ENCODE data around the gene INO80B.

The INO80B gene

DNA sequence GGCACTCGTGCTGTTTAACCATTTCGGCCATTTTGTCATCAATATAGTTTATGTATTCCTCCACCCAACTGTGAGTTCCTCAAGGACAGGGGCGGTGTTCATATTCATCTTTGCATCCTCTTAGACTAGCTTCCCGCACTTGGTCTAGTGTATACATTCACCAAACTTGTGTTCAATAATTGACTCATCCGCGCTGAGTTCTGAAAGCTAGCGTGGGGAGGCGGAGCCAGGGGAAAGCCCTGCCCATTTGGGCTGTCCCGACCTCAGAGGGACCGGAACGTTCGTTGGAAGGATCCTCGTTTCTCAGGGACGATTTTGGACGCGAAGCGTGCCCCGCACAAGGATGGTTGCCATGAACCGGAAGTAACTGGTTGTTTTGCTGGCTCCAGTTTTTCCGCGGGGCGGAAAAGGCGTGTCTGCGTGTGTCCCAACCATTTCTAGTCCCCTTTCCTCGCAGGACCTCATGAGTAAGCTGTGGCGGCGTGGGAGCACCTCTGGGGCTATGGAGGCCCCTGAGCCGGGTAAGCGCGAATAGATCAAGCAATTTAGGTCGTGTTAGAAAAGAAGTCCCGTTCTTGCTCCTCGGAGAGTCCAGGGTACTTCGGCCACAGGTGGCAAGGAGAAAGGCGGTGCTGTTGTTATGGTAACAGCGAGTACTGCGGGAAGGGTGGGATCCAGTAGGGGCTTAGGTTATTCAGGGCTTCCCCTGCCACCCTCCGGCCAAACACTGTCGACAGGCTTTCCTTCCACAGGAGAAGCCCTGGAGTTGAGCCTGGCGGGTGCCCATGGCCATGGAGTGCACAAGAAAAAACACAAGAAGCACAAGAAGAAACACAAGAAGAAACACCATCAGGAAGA lies at the start of gene INO80B:
Gene INO80B, plus strand, starts transcription at position 434 of the 858 bp plus-strand sequence. Its CDS starts 30 bp downstream, at position 464.
- TF ChIP-seq, protein P1, sequence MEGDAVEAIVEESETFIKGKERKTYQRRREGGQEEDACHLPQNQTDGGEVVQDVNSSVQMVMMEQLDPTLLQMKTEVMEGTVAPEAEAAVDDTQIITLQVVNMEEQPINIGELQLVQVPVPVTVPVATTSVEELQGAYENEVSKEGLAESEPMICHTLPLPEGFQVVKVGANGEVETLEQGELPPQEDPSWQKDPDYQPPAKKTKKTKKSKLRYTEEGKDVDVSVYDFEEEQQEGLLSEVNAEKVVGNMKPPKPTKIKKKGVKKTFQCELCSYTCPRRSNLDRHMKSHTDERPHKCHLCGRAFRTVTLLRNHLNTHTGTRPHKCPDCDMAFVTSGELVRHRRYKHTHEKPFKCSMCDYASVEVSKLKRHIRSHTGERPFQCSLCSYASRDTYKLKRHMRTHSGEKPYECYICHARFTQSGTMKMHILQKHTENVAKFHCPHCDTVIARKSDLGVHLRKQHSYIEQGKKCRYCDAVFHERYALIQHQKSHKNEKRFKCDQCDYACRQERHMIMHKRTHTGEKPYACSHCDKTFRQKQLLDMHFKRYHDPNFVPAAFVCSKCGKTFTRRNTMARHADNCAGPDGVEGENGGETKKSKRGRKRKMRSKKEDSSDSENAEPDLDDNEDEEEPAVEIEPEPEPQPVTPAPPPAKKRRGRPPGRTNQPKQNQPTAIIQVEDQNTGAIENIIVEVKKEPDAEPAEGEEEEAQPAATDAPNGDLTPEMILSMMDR (IDR thresholded peaks at IDR 0.05; ENCODE audit: low read depth, low read length, poor library complexity, severe bottlenecking), result peak; percentile 13
- TF ChIP-seq EZH2phosphoT487 (IDR thresholded peaks at IDR 0.05; ENCODE audit: borderline replicate concordance, low read length), result no peak
- H3K9me2 ChIP-seq (replicated peaks; ENCODE audit: control insufficient read depth, low read length), result no peaks in the 10 kb centered on the region
- no peaks in the 10 kb centered on the region for H3K27me3 ChIP-seq (ENCODE audit: control insufficient read depth, low read length)
- H3F3A ChIP-seq (ENCODE audit: control insufficient read depth, insufficient read depth), result peaks cover 14% of the 10 kb centered on the region
- H4K20me1 ChIP-seq (ENCODE audit: control insufficient read depth, insufficient read depth, low read depth, low read length), result no peaks in the 10 kb centered on the region
- H3K27ac ChIP-seq (ENCODE audit: low read depth, low read length), result no peak within 1 kb of the TSS
- peak within 1 kb of the TSS; percentile 81 for H3K4me3 ChIP-seq (ENCODE audit: low read length)
- peak within 1 kb of the TSS; percentile 95 for H3K4me2 ChIP-seq (ENCODE audit: low read length)
- no peaks in the 10 kb centered on the region for H3K9me3 ChIP-seq (ENCODE audit: control insufficient read depth, insufficient read depth, low read length)
- H3K4me1 ChIP-seq (ENCODE audit: control insufficient read depth, low read length), result peaks cover 37% of the 10 kb centered on the region
- H3K79me2 ChIP-seq (ENCODE audit: control insufficient read depth, low read length), result peaks cover 27% of the 10 kb centered on the region
- peaks cover 9% of the 10 kb centered on the region for H3K36me3 ChIP-seq (ENCODE audit: control insufficient read depth, low read length)

- Histone ChIP-seq H3K4me2 (ENCODE audit: low read length) (no peak overlapping the region), H3K79me2 (ENCODE audit: control insufficient read depth, low read length) (no peaks in the 10 kb centered on the region), H3K36me3 (ENCODE audit: control insufficient read depth, low read length) (no peaks in the 10 kb centered on the region), H4K20me1 (ENCODE audit: control insufficient read depth, insufficient read depth, low read depth, low read length) (no peaks in the 10 kb centered on the region), H3K27ac (ENCODE audit: low read depth, low read length) (no peak overlapping the region), H3K4me3 (ENCODE audit: low read length) (no peak overlapping the region), H3K4me1 (ENCODE audit: control insufficient read depth, low read length) (no peaks in the 10 kb centered on the region), H3K27me3 (ENCODE audit: control insufficient read depth, low read length) (peaks cover 15% of the 10 kb centered on the region), H3K9me2 (replicated peaks; ENCODE audit: control insufficient read depth, low read length) (no peaks in the 10 kb centered on the region), H3F3A (ENCODE audit: control insufficient read depth, insufficient read depth) (peaks cover 4% of the 10 kb centered on the region; the same call in 1 of the 2 replicates), H3K9me3 (ENCODE audit: control insufficient read depth, insufficient read depth, low read length) (no peaks in the 10 kb centered on the region)
- TF ChIP-seq EZH2phosphoT487 (IDR thresholded peaks at IDR 0.05; ENCODE audit: borderline replicate concordance, low read length), result no peak
- TF ChIP-seq, protein P1 (IDR thresholded peaks at IDR 0.05; ENCODE audit: low read depth, low read length, poor library complexity, severe bottlenecking), result no peak
These were observed 48.9 kb upstream of the INO80B start for GRCh38 chr2:74406035-74406434.

GRCh38 chr2:74407682-74408081 lies 47.2 kb upstream of the INO80B start:
- TF ChIP-seq EZH2phosphoT487 (IDR thresholded peaks at IDR 0.05; ENCODE audit: borderline replicate concordance, low read length), result no peak
- TF ChIP-seq, protein P1 (IDR thresholded peaks at IDR 0.05; ENCODE audit: low read depth, low read length, poor library complexity, severe bottlenecking), result no peak
- H3K36me3 ChIP-seq (ENCODE audit: control insufficient read depth, low read length), result no peaks in the 10 kb centered on the region
- no peak overlapping the region for H3K4me2 ChIP-seq (ENCODE audit: low read length)
- no peaks in the 10 kb centered on the region for H3K4me1 ChIP-seq (ENCODE audit: control insufficient read depth, low read length)
- H4K20me1 ChIP-seq (ENCODE audit: control insufficient read depth, insufficient read depth, low read depth, low read length), result no peaks in the 10 kb centered on the region
- peaks cover 15% of the 10 kb centered on the region for H3K27me3 ChIP-seq (ENCODE audit: control insufficient read depth, low read length)
- no peaks in the 10 kb centered on the region for H3K79me2 ChIP-seq (ENCODE audit: control insufficient read depth, low read length)
- H3K9me2 ChIP-seq (replicated peaks; ENCODE audit: control insufficient read depth, low read length), result no peaks in the 10 kb centered on the region
- H3K27ac ChIP-seq (ENCODE audit: low read depth, low read length), result no peak overlapping the region
- no peaks in the 10 kb centered on the region for H3K9me3 ChIP-seq (ENCODE audit: control insufficient read depth, insufficient read depth, low read length)
- H3F3A ChIP-seq (ENCODE audit: control insufficient read depth, insufficient read depth), result peaks cover 4% of the 10 kb centered on the region; the same call in 1 of the 2 replicates
- no peak overlapping the region for H3K4me3 ChIP-seq (ENCODE audit: low read length)
